GM11168 (cell line): ENCODE results near the gene NLGN1.
"Not testable (repeated sequence)": the region's sequence is repeated elsewhere in the genome, so short reads cannot be mapped to it uniquely, and the experiment has no call there.

ENCODE experiments used
- in situ Hi-C: fragments of 300-500 bp; cut with MboI; formaldehyde crosslinking; loops from one replicate; pipeline ENCODE4 v1.12.0; 2022; ENCODE audit warnings: low sequenced_read_pairs; ENCODE audit not compliant: unreplicated experiment

The NLGN1 gene

DNA sequence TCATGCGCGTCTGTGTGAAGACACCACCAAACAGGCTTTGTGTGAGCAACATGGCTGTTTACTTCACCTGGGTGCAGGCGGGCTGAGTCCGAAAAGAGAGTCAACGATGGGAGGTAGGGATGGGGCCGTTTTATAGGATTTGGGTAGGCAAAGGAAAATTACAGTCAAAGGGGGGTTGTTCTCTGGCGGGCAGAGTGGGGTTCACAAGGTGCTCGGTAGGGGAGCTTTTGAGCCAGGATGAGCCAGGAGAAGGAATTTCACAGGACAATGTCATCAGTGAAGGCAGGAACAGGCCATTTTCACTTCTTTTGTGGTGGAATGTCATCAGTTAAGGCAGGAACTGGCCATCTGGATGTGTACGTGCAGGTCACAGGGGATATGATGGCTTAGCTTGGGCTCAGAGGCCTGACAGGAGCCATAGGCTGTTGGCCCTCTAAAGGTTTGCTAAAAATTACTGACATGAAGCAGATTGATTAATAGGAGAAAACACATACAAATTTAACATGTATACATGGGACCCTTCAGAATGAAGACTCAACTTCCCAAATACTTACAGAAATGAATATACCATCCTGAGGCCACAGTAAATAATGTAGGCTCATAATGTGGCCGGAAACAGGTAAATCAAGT lies 834.6 kb downstream of the NLGN1 start:
- in situ Hi-C loops = not testable (repeated sequence)

GRCh38 chr3:174232658-174233429 lies 835.3 kb downstream of the NLGN1 start:
- in situ Hi-C loops = no loop called here

- in situ Hi-C loops = no loop called here
Observed at GRCh38 chr3:174233511-174233910, 836.0 kb downstream of the NLGN1 start.

- in situ Hi-C loops = no loop called here
Observed at GRCh38 chr3:174242311-174243041, 844.9 kb downstream of the NLGN1 start.

- in situ Hi-C loops = no loop called here
Observed at GRCh38 chr3:174243171-174243570, 845.6 kb downstream of the NLGN1 start.

DNA sequence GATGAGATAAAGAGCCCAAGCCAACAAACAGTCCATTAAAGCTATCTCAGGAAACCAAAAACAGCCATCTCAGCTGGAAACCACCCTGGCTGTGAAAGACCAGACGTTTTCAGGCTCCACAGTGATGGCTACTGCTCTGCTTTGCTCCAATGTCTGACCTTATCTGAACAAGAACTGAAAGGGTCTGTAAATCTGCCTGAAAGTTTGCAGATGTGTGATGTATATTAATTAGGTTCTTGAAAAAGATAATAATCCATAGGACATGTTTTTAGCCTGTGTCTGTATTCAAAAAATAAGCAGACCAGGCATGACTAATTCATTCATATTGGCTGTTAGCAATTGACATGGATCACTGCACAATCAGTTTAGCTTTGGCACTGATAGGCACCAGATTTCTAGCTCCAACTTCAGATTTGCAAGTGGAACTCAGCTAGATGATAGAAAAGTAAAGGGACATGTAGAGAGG lies 850.2 kb downstream of the NLGN1 start:
- in situ Hi-C loops = no loop called here

DNA sequence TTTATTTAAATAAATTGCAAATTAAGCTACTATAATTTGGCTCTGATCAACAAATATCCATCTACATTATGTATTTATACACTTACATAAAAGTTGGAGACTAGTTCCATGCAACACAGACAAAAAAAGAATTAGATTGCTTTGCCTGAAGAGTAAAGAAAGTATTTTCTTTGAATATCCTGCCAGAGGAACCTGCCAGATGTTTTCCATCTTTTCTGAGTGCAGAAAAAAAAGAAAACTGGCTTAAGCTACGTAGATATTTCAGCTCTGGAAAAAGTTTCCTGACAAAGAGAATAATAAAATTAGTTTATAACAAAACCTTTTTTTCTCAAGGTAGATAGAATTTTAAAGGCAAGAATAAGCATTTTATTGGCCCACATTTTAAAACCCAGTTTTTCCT lies 854.1 kb downstream of the NLGN1 start:
- in situ Hi-C loops = no loop called here

GRCh38 chr3:174253196-174253823 lies 855.8 kb downstream of the NLGN1 start:
- in situ Hi-C loops = no loop called here

DNA sequence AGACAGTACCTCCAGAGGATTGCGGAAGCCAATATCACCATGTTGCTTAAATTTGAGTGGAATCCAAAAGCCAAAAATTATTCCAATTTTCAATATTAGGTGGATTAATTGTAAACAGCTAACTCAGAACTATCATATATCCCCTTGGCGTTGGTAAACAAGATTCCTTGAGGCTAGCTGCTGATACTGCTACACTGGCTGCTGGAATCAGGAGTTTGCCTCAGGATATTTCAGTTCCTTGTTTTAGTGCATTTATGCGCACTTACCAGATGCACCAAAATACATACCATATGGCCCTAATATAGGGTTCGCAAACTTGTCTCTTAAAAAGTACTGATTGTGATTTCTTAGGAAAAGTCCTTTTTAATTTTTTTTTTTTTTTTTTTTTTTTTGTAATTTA lies 856.4 kb downstream of the NLGN1 start:
- in situ Hi-C loops = no loop called here

GRCh38 chr3:174255454-174255853 lies 857.9 kb downstream of the NLGN1 start:
- in situ Hi-C loops = no loop called here

DNA sequence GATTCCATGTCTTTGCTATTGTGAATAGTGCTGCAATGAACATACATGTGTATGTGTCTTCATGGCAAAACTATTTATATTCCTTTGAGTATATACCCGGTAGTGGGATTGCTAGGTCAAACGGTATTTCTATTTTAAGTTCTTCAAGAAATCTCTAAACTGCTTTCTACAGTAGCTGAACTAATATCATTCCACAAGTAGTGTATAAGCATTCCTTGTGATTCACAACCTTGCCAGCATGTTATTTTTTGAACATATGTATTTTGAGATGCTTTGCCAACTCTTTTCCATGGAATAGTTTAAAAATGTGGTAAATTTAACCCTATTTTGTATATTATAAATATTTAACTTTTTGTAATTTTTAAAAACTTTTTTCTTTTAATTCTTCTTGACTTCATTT lies 868.9 kb downstream of the NLGN1 start:
- in situ Hi-C loops = no loop called here

DNA sequence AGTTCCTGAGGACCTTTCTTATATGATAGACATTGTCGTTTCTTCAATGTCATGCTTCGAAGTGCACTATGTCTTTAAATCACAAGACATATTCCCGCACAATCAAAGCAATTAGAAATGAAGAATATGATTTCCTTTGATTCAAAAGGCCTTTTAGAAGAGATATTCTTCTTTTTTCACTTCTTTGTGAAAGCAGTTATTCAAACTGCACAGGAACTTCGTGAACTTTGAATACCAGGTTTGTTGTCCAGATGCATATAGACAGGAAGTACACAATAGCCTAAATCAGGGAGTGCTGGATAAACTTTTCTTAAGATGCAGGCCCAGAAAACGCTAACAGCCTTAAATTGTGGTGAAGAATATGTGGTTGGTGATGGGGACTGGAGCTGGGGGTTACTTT lies 870.5 kb downstream of the NLGN1 start:
- in situ Hi-C loops = no loop called here

GRCh38 chr3:174268586-174268985 lies 871.0 kb downstream of the NLGN1 start:
- in situ Hi-C loops = no loop called here

DNA sequence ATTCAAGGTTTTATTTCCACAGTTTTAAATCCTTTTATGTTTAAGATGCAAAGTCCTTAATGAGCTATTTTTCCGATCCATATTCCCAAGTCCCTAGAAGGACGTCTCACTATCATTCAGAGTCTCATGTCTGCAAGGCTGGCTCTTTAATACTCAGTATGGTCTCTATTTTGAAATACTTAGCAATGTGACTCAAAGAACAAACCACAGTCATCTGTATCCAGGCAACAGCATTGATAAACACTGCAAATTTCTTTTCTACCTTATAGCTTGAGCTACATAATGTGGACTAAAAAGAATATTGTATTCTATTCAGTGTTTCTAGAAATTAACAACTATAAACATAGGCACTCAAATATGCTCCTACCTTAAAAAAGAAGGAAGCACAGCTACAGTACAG lies 873.3 kb downstream of the NLGN1 start:
- in situ Hi-C loops = no loop called here

- in situ Hi-C loops = loop anchor here (25.0 kb wide), 1 partner anchor 337 kb away; no protein-coding TSS in a partner anchor
Observed at GRCh38 chr3:174275336-174275735, 877.8 kb downstream of the NLGN1 start.

DNA sequence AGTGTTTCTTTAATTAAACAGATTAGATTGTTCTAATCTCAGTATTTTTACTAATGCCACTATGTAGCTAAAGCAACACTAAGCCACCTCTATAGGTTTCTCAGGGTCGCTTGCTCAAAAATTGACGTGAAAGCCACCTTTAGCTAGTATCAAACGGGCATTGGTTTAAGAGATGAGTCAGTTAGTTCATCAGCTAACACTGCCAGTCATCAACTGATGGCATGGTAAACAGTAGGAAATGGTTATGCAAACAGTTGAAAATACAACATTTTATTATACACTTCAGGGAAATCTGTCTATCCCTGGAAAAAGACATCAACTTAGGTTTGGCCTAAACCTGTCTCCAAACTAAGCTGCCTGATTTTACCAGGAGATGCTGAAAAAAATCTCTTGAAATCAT lies 879.3 kb downstream of the NLGN1 start:
- in situ Hi-C loops = loop anchor here (25.0 kb wide), 1 partner anchor 335 kb away; no protein-coding TSS in a partner anchor

DNA sequence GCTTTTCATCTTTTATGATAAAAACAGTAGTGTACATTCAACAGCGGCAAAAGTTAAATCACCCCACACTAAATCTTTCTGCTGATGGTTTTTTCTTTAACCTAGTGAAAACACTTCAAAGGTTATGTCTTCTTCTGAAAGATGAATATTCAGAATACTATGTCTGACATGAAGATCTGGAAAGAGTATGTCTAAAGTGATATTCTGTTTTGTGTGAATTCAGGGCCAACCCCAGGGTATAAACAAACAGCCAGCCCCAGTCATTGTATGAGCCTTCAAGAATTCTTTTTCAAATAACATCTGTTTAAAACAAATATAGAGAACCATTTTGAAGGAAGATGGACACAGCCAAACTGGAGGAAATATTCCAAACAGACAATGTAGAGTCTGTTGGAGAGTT lies 880.5 kb downstream of the NLGN1 start:
- in situ Hi-C loops = loop anchor here (25.0 kb wide), 1 partner anchor 334 kb away; no protein-coding TSS in a partner anchor

GRCh38 chr3:174280186-174280585 lies 882.6 kb downstream of the NLGN1 start:
- in situ Hi-C loops = loop anchor here (25.0 kb wide), 1 partner anchor 332 kb away; no protein-coding TSS in a partner anchor

DNA sequence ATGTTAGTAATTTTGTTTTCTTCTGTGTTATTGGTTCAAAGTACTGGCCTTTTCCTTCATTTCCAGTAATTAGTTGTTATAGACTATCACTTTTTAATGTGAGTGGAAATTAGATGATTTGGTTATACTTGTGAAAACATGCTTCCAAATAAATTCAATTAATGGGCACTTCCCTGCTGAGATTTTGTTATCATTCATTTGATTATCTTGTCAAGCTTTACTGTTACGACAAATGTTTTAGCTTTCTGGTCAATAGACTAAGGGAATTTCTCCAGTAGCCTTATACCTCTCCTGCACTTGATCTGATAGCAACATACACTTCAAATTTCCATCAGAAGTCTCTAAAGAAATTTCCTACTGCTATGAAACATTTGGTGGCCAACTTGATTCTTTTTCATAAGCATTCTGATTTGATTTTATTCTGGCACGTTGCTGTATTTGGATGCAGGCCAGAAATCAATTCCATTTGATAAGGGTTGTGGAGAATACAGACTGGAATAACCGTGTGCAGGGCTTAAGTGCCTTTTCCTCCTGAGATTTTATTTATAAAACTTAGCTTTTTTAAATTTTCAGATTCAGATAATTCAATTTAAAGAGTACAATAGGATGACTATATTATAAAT lies 887.8 kb downstream of the NLGN1 start:
- in situ Hi-C loops = loop anchor here (25.0 kb wide), 1 partner anchor 327 kb away; no protein-coding TSS in a partner anchor

GRCh38 chr3:174287705-174288104 lies 890.2 kb downstream of the NLGN1 start:
- in situ Hi-C loops = loop anchor here (25.0 kb wide), 1 partner anchor 325 kb away; no protein-coding TSS in a partner anchor
